T-cell (primary cell): ENCODE measurements around the gene BLMH. TPM values are rescaled to one million over a fixed set of nuclear protein-coding genes. Genes with fewer than 3 reads are reported as not detected.

Source experiments
- ATAC-seq, 4 experiments: fragments of 200-7000 bp in 3 of 4; fragments of 150-1000 bp in 1 of 4; cut with Tn5 transposase; replicated peaks in 1 of 4; 1 replicate in 3 of 4; 2 replicates in 1 of 4; pipeline ENCODE4 v1.10.0; 2021; ENCODE audit warnings: moderate library complexity in 3 of 4, mild to moderate bottlenecking in 2 of 4, moderate number of reproducible peaks in 1 of 4
- CTCF ChIA-PET, 2 donors: fragments of 300-600 bp; sonication (Branson Sonifier 250); formaldehyde crosslinking; loops; one replicate each; lab custom pipeline; 2022; ENCODE audit warnings: antibody characterized with exemption in 2 of 2; lab: Charles Lee
- POLR2A ChIA-PET, 2 donors: fragments of 300-600 bp; sonication (Branson Sonifier 250); formaldehyde crosslinking; loops; one replicate each; lab custom pipeline; 2022; ENCODE audit warnings: antibody characterized with exemption in 2 of 2; lab: Charles Lee
- DNase-seq, 35 experiments: peaks; one replicate each; pipeline versions ENCODE4 v3.0.0 to v3.0.0-alpha.2; 2013 to 2023
- H3K27ac ChIP-seq: one replicate; pipeline ENCODE4 v1.5.1; 2013; ENCODE audit warnings: low read length
- H3K27me3 ChIP-seq, 2 experiments: replicated peaks in 1 of 2; 1 replicate in 1 of 2; 2 replicates in 1 of 2; pipeline versions ENCODE4 v1.6.1 to v1.7.0; 2013; ENCODE audit warnings: low read length in 1 of 2, mixed read lengths in 1 of 2; ENCODE audit not compliant: control insufficient read depth in 2 of 2, insufficient read depth in 2 of 2; ENCODE audit errors: extremely low read depth in 1 of 2
- H3K36me3 ChIP-seq, 2 donors: 1 replicate in 1 of 2; 2 replicates in 1 of 2; pipeline versions ENCODE4 v1.6.1 to v1.7.0; 2013; ENCODE audit warnings: low read length in 1 of 2; ENCODE audit not compliant: control insufficient read depth in 2 of 2, insufficient read depth in 1 of 2; ENCODE audit errors: extremely low read depth in 1 of 2
- H3K4me1 ChIP-seq, 2 experiments: 1 replicate in 1 of 2; 2 replicates in 1 of 2; pipeline versions ENCODE4 v1.6.1 to v1.7.0; 2013; ENCODE audit warnings: low read length in 2 of 2, mixed read lengths in 1 of 2; ENCODE audit not compliant: insufficient read depth in 2 of 2, control insufficient read depth in 1 of 2; ENCODE audit errors: extremely low read depth in 1 of 2
- H3K4me3 ChIP-seq, 2 donors: 1 replicate in 1 of 2; 2 replicates in 1 of 2; pipeline versions ENCODE4 v1.5.1 to v1.7.0; 2013; ENCODE audit warnings: mild to moderate bottlenecking in 2 of 2, low read length in 1 of 2, moderate library complexity in 1 of 2; ENCODE audit not compliant: control insufficient read depth in 1 of 2; ENCODE audit errors: extremely low read depth in 1 of 2
- H3K9me3 ChIP-seq: 2 replicates; pipeline ENCODE4 v1.7.0; 2013
- H3K27ac Mint-ChIP-seq, 2 donors: one replicate each; pipeline ENCODE4 v1.8.0; 2020 to 2021; ENCODE audit warnings: mild to moderate bottlenecking in 2 of 2, mixed read lengths in 2 of 2
- H3K27me3 Mint-ChIP-seq, 2 donors: one replicate each; pipeline ENCODE4 v1.8.0; 2021 to 2022; ENCODE audit warnings: mixed read lengths in 2 of 2
- H3K36me3 Mint-ChIP-seq: one replicate; pipeline ENCODE4 v1.8.0; 2021; ENCODE audit warnings: mixed read lengths
- H3K4me1 Mint-ChIP-seq, 3 donors: one replicate each; pipeline ENCODE4 v1.8.0; 2020 to 2022; ENCODE audit warnings: mixed read lengths in 3 of 3, mild to moderate bottlenecking in 1 of 3
- H3K4me3 Mint-ChIP-seq, 3 donors: one replicate each; pipeline ENCODE4 v1.8.0; 2020 to 2022; ENCODE audit warnings: mild to moderate bottlenecking in 3 of 3, mixed read lengths in 3 of 3, moderate library complexity in 3 of 3
- H3K9me3 Mint-ChIP-seq, 3 donors: one replicate each; pipeline ENCODE4 v1.8.0; 2020 to 2022; ENCODE audit warnings: mixed read lengths in 3 of 3
- WGBS: methylation state at CpG from one replicate; pipeline ENCODE4 v1.1.5; 2013; ENCODE audit warnings: missing lambda C conversion rate; ENCODE audit not compliant: insufficient coverage; 5-methylcytosine and 5-hydroxymethylcytosine counted together
- total RNA-seq, 35 experiments: library from RNA in 6 of 35; stranded (reverse) in 6 of 35; fragments of 120-200 nt in 1 of 35; gene quantifications; one replicate each; pipeline versions ENCODE4 v1.2.1 to v1.2.4 and lab custom pipeline; 2013 to 2026

The BLMH gene
- total RNA-seq, 5 donors from 2014 or later (not counting 1 experiment from before 2014, with no cell fraction given) = 38.8 to 60.2 (median 47.4) TPM

- Mint-ChIP-seq H3K4me3 (no peak overlapping the region), H3K27ac (no peak overlapping the region), H3K27me3 (peaks cover 25 to 32% of the 10 kb centered on the region in 2 donors), H3K36me3 (no peaks in the 10 kb centered on the region), H3K4me1 (no peaks in the 10 kb centered on the region), H3K9me3 (no peaks in the 10 kb centered on the region)
- H3K4me1 ChIP-seq = no peaks in the 10 kb centered on the region
- CTCF ChIA-PET = no interaction called here
- H3K36me3 ChIP-seq = no peaks in the 10 kb centered on the region
- WGBS = 78% methylated on average over 3 of the region's 3 CpGs
- H3K9me3 ChIP-seq = no peaks in the 10 kb centered on the region
- peaks cover 0 to 30% of the 10 kb centered on the region in 2 experiments for H3K27me3 ChIP-seq
- POLR2A ChIA-PET = no interaction called here
- no peak for DNase-seq
- H3K27ac ChIP-seq = no peak overlapping the region
- no peak for ATAC-seq
- no peak overlapping the region for H3K4me3 ChIP-seq
Measured at GRCh38 chr17:30228011-30228410, 63.7 kb downstream of the BLMH start.

- DNase-seq = no peak
- ChIA-PET CTCF (no interaction called here), POLR2A (no interaction called here)
Measured at GRCh38 chr17:30226878-30227277, 64.9 kb downstream of the BLMH start.

DNA sequence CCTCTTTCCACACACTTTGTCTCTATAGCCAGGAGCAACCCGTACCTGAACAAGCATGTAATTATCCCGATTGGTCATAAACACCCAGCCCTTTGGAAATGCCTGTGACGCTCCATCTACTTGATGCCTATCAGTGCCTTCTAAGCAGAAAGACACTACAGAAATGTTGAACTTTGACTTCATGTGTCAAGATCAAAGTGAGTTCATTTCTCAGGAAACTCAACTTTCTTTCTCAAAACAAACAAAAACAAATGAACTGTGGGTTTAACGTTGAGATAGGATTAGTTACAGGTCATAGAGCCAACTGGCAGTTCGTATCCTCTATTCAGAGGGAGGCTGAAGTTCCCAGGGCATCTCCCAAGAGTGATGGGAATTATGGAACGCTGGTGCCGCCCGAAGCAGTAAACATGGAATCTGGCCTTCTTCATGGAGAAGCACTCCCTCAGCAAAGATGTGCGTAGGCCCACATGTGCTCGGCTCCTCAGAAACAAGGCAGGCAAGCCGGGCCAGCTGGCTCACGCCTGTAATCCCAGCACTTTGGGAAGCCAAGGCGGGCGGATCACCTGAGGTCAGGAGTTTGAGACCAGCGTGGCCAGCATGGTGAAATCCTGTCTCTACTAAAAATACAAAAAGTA is 65.7 kb downstream of the BLMH start:
- Mint-ChIP-seq H3K9me3 (no peaks in the 10 kb centered on the region), H3K27ac (no peak overlapping the region), H3K4me3 (no peak overlapping the region), H3K27me3 (peaks cover 16 to 23% of the 10 kb centered on the region in 2 donors), H3K4me1 (no peaks in the 10 kb centered on the region), H3K36me3 (no peaks in the 10 kb centered on the region)
- no peak for ATAC-seq
- Histone ChIP-seq H3K4me1 (no peaks in the 10 kb centered on the region), H3K27ac (no peak overlapping the region), H3K27me3 (peaks cover 0 to 18% of the 10 kb centered on the region in 2 experiments), H3K36me3 (no peaks in the 10 kb centered on the region), H3K9me3 (no peaks in the 10 kb centered on the region), H3K4me3 (no peak overlapping the region)
- WGBS = 87% methylated on average over 12 of the region's 15 CpGs
- ChIA-PET POLR2A (no interaction called here), CTCF (no interaction called here)
- no peak for DNase-seq

More at GRCh38 chr17:30226878-30227277, 64.9 kb downstream of the BLMH start:
- Histone ChIP-seq H3K4me1 (no peaks in the 10 kb centered on the region), H3K9me3 (no peaks in the 10 kb centered on the region), H3K4me3 (no peak overlapping the region), H3K27me3 (peaks cover 0 to 22% of the 10 kb centered on the region in 2 experiments), H3K36me3 (no peaks in the 10 kb centered on the region), H3K27ac (no peak overlapping the region)
- Mint-ChIP-seq H3K27me3 (peaks cover 16 to 21% of the 10 kb centered on the region in 2 donors), H3K9me3 (no peaks in the 10 kb centered on the region), H3K36me3 (no peaks in the 10 kb centered on the region), H3K4me3 (no peak overlapping the region), H3K4me1 (no peaks in the 10 kb centered on the region), H3K27ac (no peak overlapping the region)
- 97% methylated on average over 8 of the region's 10 CpGs for WGBS
- ATAC-seq = no peak

DNA sequence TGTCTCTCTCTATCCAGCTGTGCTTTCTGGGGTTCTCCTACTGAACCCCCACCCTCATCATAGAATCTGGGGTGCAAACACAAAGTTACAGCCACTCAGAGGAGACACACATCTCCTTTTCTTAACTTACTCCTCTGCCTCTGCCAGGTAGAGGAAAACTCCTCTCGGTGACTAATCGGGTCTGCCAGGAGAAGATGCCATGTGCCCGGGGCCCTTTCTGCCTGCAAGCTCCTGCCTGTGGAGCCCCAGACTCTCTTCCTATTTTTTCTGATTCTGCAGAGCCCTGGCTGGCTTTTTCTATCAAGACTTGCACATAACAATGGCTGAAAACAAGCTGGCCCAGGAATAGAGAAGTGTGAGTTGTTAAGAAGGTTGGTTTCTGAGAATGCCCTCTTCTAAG is 66.6 kb downstream of the BLMH start:
- Mint-ChIP-seq H3K27me3 (peaks cover 9 to 17% of the 10 kb centered on the region in 2 donors), H3K9me3 (no peaks in the 10 kb centered on the region), H3K27ac (no peak overlapping the region), H3K36me3 (no peaks in the 10 kb centered on the region), H3K4me1 (no peaks in the 10 kb centered on the region), H3K4me3 (no peak overlapping the region)
- Histone ChIP-seq H3K4me1 (no peaks in the 10 kb centered on the region), H3K27ac (no peak overlapping the region), H3K4me3 (no peak overlapping the region), H3K27me3 (peaks cover 0 to 15% of the 10 kb centered on the region in 2 experiments), H3K36me3 (no peaks in the 10 kb centered on the region), H3K9me3 (no peaks in the 10 kb centered on the region)
- DNase-seq = no peak
- no peak for ATAC-seq
- POLR2A ChIA-PET = no interaction called here
- CTCF ChIA-PET = no interaction called here
- WGBS = 100% methylated on average over 1 of the region's 3 CpGs

- Histone ChIP-seq H3K36me3 (no peaks in the 10 kb centered on the region), H3K27me3 (peaks cover 0 to 15% of the 10 kb centered on the region in 2 experiments), H3K4me1 (no peaks in the 10 kb centered on the region), H3K27ac (no peak overlapping the region), H3K9me3 (no peaks in the 10 kb centered on the region), H3K4me3 (no peak overlapping the region)
- ChIA-PET CTCF (no interaction called here), POLR2A (no interaction called here)
- no peak for DNase-seq
- no peak for ATAC-seq
- Mint-ChIP-seq H3K36me3 (no peaks in the 10 kb centered on the region), H3K4me1 (no peaks in the 10 kb centered on the region), H3K4me3 (no peak overlapping the region), H3K27me3 (peaks cover 9 to 16% of the 10 kb centered on the region in 2 donors), H3K27ac (no peak overlapping the region), H3K9me3 (no peaks in the 10 kb centered on the region)
- 80% methylated on average over 5 of the region's 8 CpGs for WGBS
Measured at GRCh38 chr17:30224419-30224960, 67.3 kb downstream of the BLMH start.

- H3K4me3 Mint-ChIP-seq = no peak overlapping the region
- no peak for ATAC-seq
Measured at GRCh38 chr17:30222721-30223175, 69.0 kb downstream of the BLMH start.

More at GRCh38 chr17:30222721-30223175, 69.0 kb downstream of the BLMH start:
- ChIA-PET CTCF (no interaction called here), POLR2A (interaction anchor here in 1 of 2 donors (0.6 kb wide), 1 partner anchor 94 kb away, joined by 8 read pairs; no protein-coding TSS in a partner anchor)
- H3K27me3 ChIP-seq = peaks cover 0 to 10% of the 10 kb centered on the region in 2 experiments
- H3K9me3 ChIP-seq = no peaks in the 10 kb centered on the region
- H3K27ac ChIP-seq = no peak overlapping the region
- no peaks in the 10 kb centered on the region for H3K36me3 ChIP-seq
- H3K36me3 Mint-ChIP-seq = no peaks in the 10 kb centered on the region
- no peak overlapping the region for H3K27ac Mint-ChIP-seq
- no peak overlapping the region for H3K4me3 ChIP-seq
- 85% methylated on average over 6 of the region's 13 CpGs for WGBS
- H3K27me3 Mint-ChIP-seq = peaks cover 7 to 9% of the 10 kb centered on the region in 2 donors
- H3K4me1 Mint-ChIP-seq = no peaks in the 10 kb centered on the region
- H3K4me1 ChIP-seq = no peaks in the 10 kb centered on the region
- no peak for DNase-seq
- H3K9me3 Mint-ChIP-seq = no peaks in the 10 kb centered on the region
